GM10847 (cell line): ENCODE results near the gene CARS1.

Source experiments
- POLR2A ChIP-seq: IDR thresholded peaks from 2 replicates; pipeline ENCODE4 v1.6.1; 2011; ENCODE audit not compliant: insufficient read length; ENCODE audit errors: extremely low read depth

CARS1 gene

GRCh38 chr11:2997406-2997805, 59.8 kb downstream of the CARS1 start:
- no peak for TF ChIP-seq POLR2A

GRCh38 chr11:2996976-2997375, 60.2 kb downstream of the CARS1 start:
- no peak for TF ChIP-seq POLR2A

GRCh38 chr11:2995893-2996554, 61.2 kb downstream of the CARS1 start:
- no peak for TF ChIP-seq POLR2A

GRCh38 chr11:2995031-2995561, 62.1 kb downstream of the CARS1 start:
- no peak for TF ChIP-seq POLR2A

GRCh38 chr11:2994336-2994730, 62.9 kb downstream of the CARS1 start:
- no peak for TF ChIP-seq POLR2A

- no peak for TF ChIP-seq POLR2A
Measured at GRCh38 chr11:2992997-2993325, 64.3 kb downstream of the CARS1 start.

GRCh38 chr11:2992234-2992996, 64.8 kb downstream of the CARS1 start, which contains the start of gene NAP1L4:
TSS of gene NAP1L4 (minus strand) at chr11:2992329. CDS start at chr11:2979220, 13,109 bp downstream.
- TF ChIP-seq POLR2A = peak; percentile 73

- no peak for TF ChIP-seq POLR2A
Measured at GRCh38 chr11:2991452-2992233, 65.6 kb downstream of the CARS1 start.

- TF ChIP-seq POLR2A = no peak
Measured at GRCh38 chr11:2990617-2991451, 66.4 kb downstream of the CARS1 start.

GRCh38 chr11:2989551-2989950, 67.7 kb downstream of the CARS1 start:
- TF ChIP-seq POLR2A = no peak

GRCh38 chr11:2989006-2989405, 68.2 kb downstream of the CARS1 start:
- TF ChIP-seq POLR2A = no peak

GRCh38 chr11:2987881-2988861, 69.1 kb downstream of the CARS1 start:
- TF ChIP-seq POLR2A = no peak

- TF ChIP-seq POLR2A = no peak
Measured at GRCh38 chr11:2983908-2984307, 73.3 kb downstream of the CARS1 start.

GRCh38 chr11:2982214-2982613, 75.0 kb downstream of the CARS1 start:
- no peak for TF ChIP-seq POLR2A
